Posterior vena cava (tissue), 2 donors: Measurements from ENCODE around the gene PRDM15. TPM values are rescaled to one million over a fixed set of nuclear protein-coding genes. Genes with fewer than 3 reads are reported as not detected.

Experiments used
- DNase-seq: peaks from one replicate; pipeline ENCODE4 v3.0.0-alpha.2; 2020; ENCODE audit warnings: low spot score
- intact Hi-C, 2 donors: fragments of 100-400 bp; cut with DNase I; formaldehyde crosslinking; loops; one replicate each; pipeline versions ENCODE4 v1.14.1 to v1.14.2; 2022 to 2023
- long read RNA-seq, 2 donors: library from polyadenylated mRNA; unstranded; transcript quantifications; one replicate each; pipeline ENCODE4 v2.0.0, GENCODE V29; 2020 to 2021
- total RNA-seq, 2 donors: library from RNA; stranded (reverse); fragmentation: NEBNext Ultra II Directional; extraction: Animal tissue kit (Norgen Biotek cat#: 25700); gene quantifications; one replicate each; pipeline ENCODE4 v1.2.1, GENCODE V29; 2021
- donor health status: DM: yes; HTN: yes; CAD: no.
- donor health status: DM: yes; HTN: yes; CAD: no.

Gene PRDM15
- 1 to 10 TPM; 2.9 to 5.0 TPM for total RNA-seq
- long read RNA-seq, donor 1, partial matches to known transcripts, result 1 of 2 reads
- long read RNA-seq, donor 1, other reads (novel, unspliced or antisense), result 1 of 2 reads
- long read RNA-seq, donor 2, partial matches to known transcripts, result 0 of 4 reads
- long read RNA-seq, donor 2, other reads (novel, unspliced or antisense), result 4 of 4 reads

GRCh38 chr21:41879190-41879998 lies at the start of gene PRDM15:
Gene PRDM15 (minus strand): TSS chr21:41879344. CDS start chr21:41860363, 18,981 bp downstream.
- intact Hi-C loops, result no loop called here
- DNase-seq, result peak; percentile 96

GRCh38 chr21:41928621-41929220 lies 49.6 kb upstream of the PRDM15 start:
- no peak for DNase-seq
- intact Hi-C loops, result loop anchor here in 1 of 2 donors (10.0 kb wide), 1 partner anchor 76 kb away; no protein-coding TSS in a partner anchor

GRCh38 chr21:41927727-41928409 lies 48.7 kb upstream of the PRDM15 start:
- no peak for DNase-seq
- intact Hi-C loops, result loop anchor here in 1 of 2 donors (10.0 kb wide), 1 partner anchor 77 kb away; no protein-coding TSS in a partner anchor

GRCh38 chr21:41926807-41927171 lies 47.6 kb upstream of the PRDM15 start:
- intact Hi-C loops, result loop anchor here in 1 of 2 donors (10.0 kb wide), 1 partner anchor 78 kb away; no protein-coding TSS in a partner anchor
- no peak for DNase-seq

- intact Hi-C loops, result loop anchor here in 1 of 2 donors (10.0 kb wide), 1 partner anchor 79 kb away; no protein-coding TSS in a partner anchor
- DNase-seq, result no peak
Observed at GRCh38 chr21:41926117-41926806, 47.1 kb upstream of the PRDM15 start.

GRCh38 chr21:41925767-41926116 lies 46.6 kb upstream of the PRDM15 start:
- intact Hi-C loops, result loop anchor here in 1 of 2 donors (10.0 kb wide), 1 partner anchor 79 kb away; no protein-coding TSS in a partner anchor
- DNase-seq, result no peak

GRCh38 chr21:41924368-41924754 lies 45.2 kb upstream of the PRDM15 start:
- no peak for DNase-seq
- intact Hi-C loops, result loop anchor here in 1 of 2 donors (10.0 kb wide), 1 partner anchor 80 kb away; no protein-coding TSS in a partner anchor

GRCh38 chr21:41923631-41924367 lies 44.7 kb upstream of the PRDM15 start:
- intact Hi-C loops, result loop anchor here in 1 of 2 donors (10.0 kb wide), 1 partner anchor 81 kb away; no protein-coding TSS in a partner anchor
- peak; percentile 89 for DNase-seq

- no peak for DNase-seq
- intact Hi-C loops, result loop anchor here in 1 of 2 donors (10.0 kb wide), 1 partner anchor 82 kb away; no protein-coding TSS in a partner anchor
Observed at GRCh38 chr21:41923186-41923585, 44.0 kb upstream of the PRDM15 start.

GRCh38 chr21:41921021-41921420 lies 41.9 kb upstream of the PRDM15 start:
- DNase-seq, result peak; percentile 19
- intact Hi-C loops, result loop anchor here in 1 of 2 donors (10.0 kb wide), 1 partner anchor 84 kb away; no protein-coding TSS in a partner anchor

GRCh38 chr21:41920476-41920875 lies 41.3 kb upstream of the PRDM15 start:
- peak; percentile 43 for DNase-seq
- intact Hi-C loops, result loop anchor here in 1 of 2 donors (10.0 kb wide), 1 partner anchor 84 kb away; no protein-coding TSS in a partner anchor

- peak; percentile 43 for DNase-seq
Observed at GRCh38 chr21:41919666-41920398, 40.7 kb upstream of the PRDM15 start.

GRCh38 chr21:41918561-41919358 lies 39.6 kb upstream of the PRDM15 start:
- intact Hi-C loops, result no loop called here
- DNase-seq, result peak; percentile 45

More at GRCh38 chr21:41919666-41920398, 40.7 kb upstream of the PRDM15 start:
- intact Hi-C loops, result loop anchor here in 1 of 2 donors (10.0 kb wide), 1 partner anchor 85 kb away; no protein-coding TSS in a partner anchor

GRCh38 chr21:41917531-41917930 lies 38.4 kb upstream of the PRDM15 start:
- DNase-seq, result peak; percentile 70
- intact Hi-C loops, result no loop called here

GRCh38 chr21:41916888-41917433 lies 37.8 kb upstream of the PRDM15 start:
- peak; percentile 40 for DNase-seq
- intact Hi-C loops, result no loop called here

- intact Hi-C loops, result no loop called here
- DNase-seq, result peak; percentile 3
Observed at GRCh38 chr21:41914965-41915364, 35.8 kb upstream of the PRDM15 start.
